CD4-positive, alpha-beta T cell (primary cell): ENCODE results near the gene DLGAP3. TPM values are rescaled to one million over a fixed set of nuclear protein-coding genes. Genes with fewer than 3 reads are reported as not detected.

Source experiments
- ATAC-seq: fragments of 200-7000 bp; cut with Tn5 transposase; one replicate; pipeline ENCODE4 v1.10.0; 2022; ENCODE audit warnings: mild to moderate bottlenecking; ENCODE audit not compliant: poor library complexity
- CTCF ChIA-PET: fragments of 350-600 bp; sonication (Branson Sonifier 250); formaldehyde crosslinking; loops from one replicate; lab custom pipeline; 2021; ENCODE audit warnings: antibody characterized with exemption, inconsistent platforms; lab: Charles Lee
- POLR2A ChIA-PET: fragments of 350-600 bp; sonication (Branson Sonifier 250); formaldehyde crosslinking; loops from one replicate; lab custom pipeline; 2021; ENCODE audit warnings: antibody characterized with exemption, inconsistent platforms; lab: Charles Lee
- DNase-seq, 14 experiments: peaks; one replicate each; pipeline ENCODE4 v3.0.0-alpha.2; 2013 to 2020; ENCODE audit warnings: mixed read lengths in 2 of 14
- H3K27ac ChIP-seq, 2 donors: one replicate each; pipeline versions ENCODE4 v1.5.1 to v1.7.0; 2013; ENCODE audit warnings: low read length in 2 of 2, low read depth in 1 of 2, mild to moderate bottlenecking in 1 of 2
- H3K27me3 ChIP-seq, 2 experiments: 1 replicate in 1 of 2; 2 replicates in 1 of 2; pipeline versions ENCODE4 v1.6.1 to v1.7.0; 2013; ENCODE audit warnings: low read length in 2 of 2, control low read depth in 1 of 2, mild to moderate bottlenecking in 1 of 2, moderate library complexity in 1 of 2; ENCODE audit not compliant: insufficient read depth in 2 of 2, control insufficient read depth in 1 of 2
- H3K36me3 ChIP-seq: one replicate; pipeline ENCODE4 v1.6.1; 2013; ENCODE audit warnings: low read length, control low read depth; ENCODE audit not compliant: insufficient read depth
- H3K4me1 ChIP-seq: one replicate; pipeline ENCODE4 v1.6.1; 2013; ENCODE audit warnings: low read length, control low read depth; ENCODE audit not compliant: insufficient read depth
- H3K4me3 ChIP-seq: one replicate; pipeline ENCODE4 v1.5.1; 2013; ENCODE audit warnings: mild to moderate bottlenecking, low read length, moderate library complexity
- H3K9me3 ChIP-seq, 2 experiments: 1 replicate in 1 of 2; 2 replicates in 1 of 2; pipeline versions ENCODE4 v1.6.1 to v1.7.0; 2013; ENCODE audit warnings: low read length in 2 of 2, mild to moderate bottlenecking in 2 of 2, control low read depth in 1 of 2, moderate library complexity in 1 of 2; ENCODE audit not compliant: control insufficient read depth in 1 of 2, insufficient read depth in 1 of 2
- H3K27ac Mint-ChIP-seq: one replicate; pipeline ENCODE4 v1.8.0; 2020; ENCODE audit warnings: mixed read lengths
- H3K27me3 Mint-ChIP-seq: one replicate; pipeline ENCODE4 v1.8.0; 2021; ENCODE audit warnings: mixed read lengths
- H3K36me3 Mint-ChIP-seq: one replicate; pipeline ENCODE4 v1.8.0; 2021; ENCODE audit warnings: low read depth, mixed read lengths
- H3K4me1 Mint-ChIP-seq: one replicate; pipeline ENCODE4 v1.8.0; 2021; ENCODE audit warnings: low read depth, mixed read lengths
- H3K4me3 Mint-ChIP-seq: one replicate; pipeline ENCODE4 v1.8.0; 2020; ENCODE audit warnings: mild to moderate bottlenecking, mixed read lengths
- H3K9me3 Mint-ChIP-seq: one replicate; pipeline ENCODE4 v1.8.0; 2020; ENCODE audit warnings: mixed read lengths
- CTCF ChIP-seq: fragments of 200-600 bp; IDR thresholded peaks from one replicate; pipeline ENCODE4 v1.8.0; 2022; ENCODE audit warnings: antibody characterized with exemption, mild to moderate bottlenecking
- intact Hi-C, 2 experiments: fragments of 100-400 bp; cut with DNase I in 1 of 2; cut with micrococcal nuclease in 1 of 2; formaldehyde crosslinking; loops; one replicate each; pipeline versions ENCODE4 v1.15.1 to v1.9.0; 2023 to 2025; cut with DNase I, micrococcal nuclease
- total RNA-seq, 174 experiments: library from RNA in 2 of 174; stranded (reverse) in 2 of 174; gene quantifications; one replicate each; pipeline ENCODE4 v1.2.3 and lab custom pipeline; 2021 to 2026

DLGAP3 gene
- total RNA-seq, 2 experiments from 2014 or later = 0.34 to 0.44 TPM

DNA sequence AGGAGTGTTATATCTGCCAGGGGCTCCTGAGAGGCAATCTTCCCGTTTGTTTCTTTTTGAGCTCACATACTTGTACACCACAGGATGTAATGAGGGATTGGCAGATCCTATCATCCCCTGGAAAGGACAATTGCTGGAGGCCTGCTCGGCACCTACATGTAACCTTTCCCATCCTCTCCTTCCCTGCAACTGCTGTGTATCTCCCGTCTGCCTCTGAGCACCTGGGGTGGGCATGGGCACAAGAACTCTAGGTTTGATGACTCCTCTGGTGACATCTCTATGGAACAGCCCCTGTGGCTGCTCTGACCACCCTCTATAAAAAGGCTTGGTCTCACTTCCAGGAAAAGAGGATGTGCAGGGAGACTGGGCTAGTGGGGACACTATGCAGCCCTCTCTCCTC is 44.9 kb downstream of the DLGAP3 start:
- H3K9me3 Mint-ChIP-seq = no peaks in the 10 kb centered on the region
- H3K27ac ChIP-seq = no peak overlapping the region
- no peak overlapping the region for H3K4me3 ChIP-seq
- no peaks in the 10 kb centered on the region for H3K36me3 ChIP-seq
- intact Hi-C loops = loop anchor here in 1 of 2 experiments (10.0 kb wide), 1 partner anchor 1450 kb away; no protein-coding TSS in a partner anchor
- H3K36me3 Mint-ChIP-seq = no peaks in the 10 kb centered on the region
- peaks cover 32 to 43% of the 10 kb centered on the region in 2 experiments for H3K27me3 ChIP-seq
- peaks cover 7 to 11% of the 10 kb centered on the region in 2 experiments for H3K9me3 ChIP-seq
- H3K4me1 Mint-ChIP-seq = peaks cover 3% of the 10 kb centered on the region
- DNase-seq = no peak
- TF ChIP-seq CTCF = no peak
- ChIA-PET POLR2A (interaction anchor here (1.8 to 1.9 kb wide), 2 partner anchors 18 to 25 kb away, joined by 4 read pairs; partner anchors contain the start of gene SMIM12), CTCF (no interaction called here)
- no peak overlapping the region for H3K27ac Mint-ChIP-seq
- ATAC-seq = no peak
- peaks cover 13% of the 10 kb centered on the region for H3K4me1 ChIP-seq
- peak overlapping the region; percentile 76 for H3K4me3 Mint-ChIP-seq
- peaks cover 71% of the 10 kb centered on the region for H3K27me3 Mint-ChIP-seq

DNA sequence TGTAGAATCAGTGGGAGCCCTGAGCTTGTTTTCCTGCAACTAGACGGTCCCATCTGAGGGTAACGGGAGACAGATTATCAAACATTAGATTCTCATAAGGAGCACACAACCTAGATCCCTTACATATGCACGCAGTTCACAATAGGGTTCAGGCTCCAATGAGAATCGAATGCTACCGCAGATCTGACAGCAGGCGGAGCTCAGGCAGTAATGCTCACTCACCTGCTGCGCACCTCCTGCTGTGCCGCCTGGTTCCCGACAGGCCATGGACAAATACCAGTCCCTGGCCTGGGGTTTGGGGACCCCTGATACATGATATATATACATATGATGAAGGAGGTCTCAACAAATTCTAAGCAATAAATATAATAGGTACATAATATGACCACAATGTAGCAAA is 50.2 kb downstream of the DLGAP3 start:
- no peak overlapping the region for H3K27ac Mint-ChIP-seq

GRCh38 chr1:34876406-34876805 is 53.0 kb downstream of the DLGAP3 start:
- Mint-ChIP-seq H3K9me3 (no peaks in the 10 kb centered on the region), H3K4me1 (peaks cover 6% of the 10 kb centered on the region), H3K27ac (no peak overlapping the region), H3K4me3 (no peak overlapping the region), H3K27me3 (peaks cover 83% of the 10 kb centered on the region), H3K36me3 (no peaks in the 10 kb centered on the region)
- TF ChIP-seq CTCF = no peak
- no peak overlapping the region for H3K4me3 ChIP-seq
- H3K27me3 ChIP-seq = peaks cover 23 to 26% of the 10 kb centered on the region in 2 experiments
- ChIA-PET CTCF (no interaction called here), POLR2A (no interaction called here)
- DNase-seq (no peak), ATAC-seq (no peak)
- H3K4me1 ChIP-seq = peaks cover 1% of the 10 kb centered on the region
- intact Hi-C loops = no loop called here
- H3K27ac ChIP-seq = no peak overlapping the region
- no peaks in the 10 kb centered on the region for H3K36me3 ChIP-seq
- H3K9me3 ChIP-seq = peaks cover 0 to 7% of the 10 kb centered on the region in 2 experiments

More for the DNA sequence above, 50.2 kb downstream of the DLGAP3 start:
- Histone ChIP-seq H3K9me3 (peaks cover 0 to 7% of the 10 kb centered on the region in 2 experiments), H3K4me1 (no peaks in the 10 kb centered on the region), H3K27me3 (peaks cover 7 to 18% of the 10 kb centered on the region in 2 experiments), H3K36me3 (no peaks in the 10 kb centered on the region), H3K4me3 (no peak overlapping the region), H3K27ac (no peak overlapping the region)
- Mint-ChIP-seq H3K4me1 (no peaks in the 10 kb centered on the region), H3K36me3 (no peaks in the 10 kb centered on the region), H3K9me3 (no peaks in the 10 kb centered on the region), H3K4me3 (no peak overlapping the region), H3K27me3 (peaks cover 74% of the 10 kb centered on the region)
- CTCF ChIA-PET = no interaction called here
- POLR2A ChIA-PET = no interaction called here
- intact Hi-C loops = no loop called here
- no peak for TF ChIP-seq CTCF
- ATAC-seq (no peak), DNase-seq (no peak)
